H9 (cell line): ENCODE results near the gene AQP2. TPM values are rescaled to one million over a fixed set of nuclear protein-coding genes. Genes with fewer than 3 reads are reported as not detected.

Source experiments
- DNase-seq: peaks from one replicate; pipeline ENCODE4 v3.0.0-alpha.2; 2017
- H2AFZ ChIP-seq: one replicate; pipeline ENCODE4 v1.6.1; 2013; ENCODE audit warnings: mild to moderate bottlenecking, low read length, control low read depth, moderate library complexity
- H2AK5ac ChIP-seq: 2 replicates; pipeline ENCODE4 v1.6.1; 2013; ENCODE audit warnings: low read length, control low read depth, mixed read lengths; ENCODE audit not compliant: insufficient read length
- H2BK120ac ChIP-seq: one replicate; pipeline ENCODE4 v1.6.1; 2013; ENCODE audit warnings: low read depth, mild to moderate bottlenecking, low read length, control low read depth, inconsistent platforms; ENCODE audit not compliant: poor library complexity, severe bottlenecking
- H2BK12ac ChIP-seq: 2 replicates; pipeline ENCODE4 v1.6.1; 2013; ENCODE audit warnings: low read length, control low read depth, mixed read lengths, low read depth; ENCODE audit not compliant: insufficient read length
- H2BK15ac ChIP-seq: 2 replicates; pipeline ENCODE4 v1.6.1; 2013; ENCODE audit warnings: low read depth, low read length, control low read depth
- H2BK20ac ChIP-seq: one replicate; pipeline ENCODE4 v1.6.1; 2013; ENCODE audit warnings: low read depth, mild to moderate bottlenecking, low read length, control low read depth, inconsistent platforms; ENCODE audit not compliant: poor library complexity, severe bottlenecking
- H2BK5ac ChIP-seq: 2 replicates; pipeline ENCODE4 v1.6.1; 2013; ENCODE audit warnings: low read length, control low read depth, mixed read lengths; ENCODE audit not compliant: insufficient read length
- H3K14ac ChIP-seq: 2 replicates; pipeline ENCODE4 v1.6.1; 2013; ENCODE audit warnings: low read length, control low read depth; ENCODE audit not compliant: insufficient read depth
- H3K18ac ChIP-seq: 2 replicates; pipeline ENCODE4 v1.6.1; 2013; ENCODE audit warnings: low read depth, mild to moderate bottlenecking, mixed read lengths, low read length, control low read depth; ENCODE audit not compliant: insufficient read length
- H3K23ac ChIP-seq: 2 replicates; pipeline ENCODE4 v1.6.1; 2013; ENCODE audit warnings: low read length, control low read depth, mixed read lengths, low read depth; ENCODE audit not compliant: insufficient read length
- H3K23me2 ChIP-seq: 2 replicates; pipeline ENCODE4 v1.6.1; 2013; ENCODE audit warnings: low read depth, mild to moderate bottlenecking, mixed read lengths, low read length, control low read depth; ENCODE audit not compliant: insufficient read length, poor library complexity, severe bottlenecking
- H3K27ac ChIP-seq: 2 replicates; pipeline ENCODE4 v1.5.1; 2013; ENCODE audit warnings: low read length, control low read depth, mixed read lengths, low read depth; ENCODE audit not compliant: insufficient read length
- H3K27me3 ChIP-seq: 2 replicates; pipeline ENCODE4 v1.6.1; 2013; ENCODE audit warnings: low read length, control low read depth, inconsistent platforms; ENCODE audit not compliant: insufficient read depth
- H3K4ac ChIP-seq: 2 replicates; pipeline ENCODE4 v1.6.1; 2013; ENCODE audit warnings: low read depth, mild to moderate bottlenecking, control low read depth, inconsistent platforms, low read length, moderate library complexity
- H3K4me1 ChIP-seq: 2 replicates; pipeline ENCODE4 v1.6.1; 2013; ENCODE audit warnings: low read length, control low read depth, inconsistent platforms; ENCODE audit not compliant: insufficient read depth
- H3K4me2 ChIP-seq: 2 replicates; pipeline ENCODE4 v1.6.1; 2013; ENCODE audit warnings: low read length, control low read depth, mixed read lengths; ENCODE audit not compliant: insufficient read length, insufficient read depth
- H3K56ac ChIP-seq: 2 replicates; pipeline ENCODE4 v1.6.1; 2013; ENCODE audit warnings: low read depth, mild to moderate bottlenecking, mixed read lengths, low read length, control low read depth; ENCODE audit not compliant: insufficient read length
- H3K79me1 ChIP-seq: 2 replicates; pipeline ENCODE4 v1.6.1; 2013; ENCODE audit warnings: low read depth, mild to moderate bottlenecking, moderate library complexity, low read length, control low read depth, inconsistent platforms; ENCODE audit not compliant: insufficient read depth, poor library complexity, severe bottlenecking
- H3K79me2 ChIP-seq: 2 replicates; pipeline ENCODE4 v1.6.1; 2013; ENCODE audit warnings: low read length, control low read depth, inconsistent platforms; ENCODE audit not compliant: insufficient read depth
- H3K9ac ChIP-seq: 2 replicates; pipeline ENCODE4 v1.6.1; 2013; ENCODE audit warnings: low read length, control low read depth, mixed read lengths; ENCODE audit not compliant: insufficient read length; ENCODE audit errors: extremely low read depth
- H3K9me3 ChIP-seq: one replicate; pipeline ENCODE4 v1.6.1; 2013; ENCODE audit warnings: low read depth, low read length, inconsistent platforms; ENCODE audit not compliant: control insufficient read depth
- H3T11ph ChIP-seq: one replicate; pipeline ENCODE4 v1.6.1; 2013; ENCODE audit warnings: mild to moderate bottlenecking, low read length, control low read depth, inconsistent platforms
- H4K20me1 ChIP-seq: one replicate; pipeline ENCODE4 v1.6.1; 2013; ENCODE audit not compliant: control insufficient read depth, insufficient read length, insufficient read depth
- H4K5ac ChIP-seq: 2 replicates; pipeline ENCODE4 v1.6.1; 2013; ENCODE audit warnings: low read depth, mild to moderate bottlenecking, mixed read lengths, low read length, control low read depth; ENCODE audit not compliant: insufficient read length
- H4K8ac ChIP-seq: replicated peaks from 2 replicates; pipeline ENCODE4 v1.6.1; 2013; ENCODE audit warnings: low read length, control low read depth, mixed read lengths, low read depth; ENCODE audit not compliant: insufficient read length
- H4K91ac ChIP-seq: 2 replicates; pipeline ENCODE4 v1.6.1; 2013; ENCODE audit warnings: low read depth, mild to moderate bottlenecking, moderate library complexity, mixed read lengths, low read length, control low read depth; ENCODE audit not compliant: insufficient read length
- H3K27ac Mint-ChIP-seq, 3 experiments: 2 replicates in 2 of 3; 3 replicates in 1 of 3; pipeline ENCODE4 v1.8.0; 2020 to 2021; ENCODE audit warnings: mixed read lengths in 3 of 3, mild to moderate bottlenecking in 1 of 3, moderate library complexity in 1 of 3
- H3K27me3 Mint-ChIP-seq: 2 replicates; pipeline ENCODE4 v1.8.0; 2021; ENCODE audit warnings: low read depth, mild to moderate bottlenecking, moderate library complexity, mixed read lengths
- H3K36me3 Mint-ChIP-seq, 3 experiments: 2 replicates in 2 of 3; 3 replicates in 1 of 3; pipeline ENCODE4 v1.8.0; 2020 to 2021; ENCODE audit warnings: low read depth in 3 of 3, mixed read lengths in 3 of 3; ENCODE audit not compliant: insufficient read depth in 1 of 3
- H3K4me1 Mint-ChIP-seq, 2 experiments: 2 replicates each; pipeline ENCODE4 v1.8.0; 2020; ENCODE audit warnings: mixed read lengths in 2 of 2
- H3K4me3 Mint-ChIP-seq, 2 experiments: 2 replicates in 1 of 2; 3 replicates in 1 of 2; pipeline ENCODE4 v1.8.0; 2020 to 2021; ENCODE audit warnings: mild to moderate bottlenecking in 2 of 2, mixed read lengths in 2 of 2, moderate library complexity in 1 of 2
- H3K9me3 Mint-ChIP-seq, 2 experiments: 2 replicates in 1 of 2; 3 replicates in 1 of 2; pipeline ENCODE4 v1.8.0; 2020; ENCODE audit warnings: mild to moderate bottlenecking in 2 of 2, mixed read lengths in 2 of 2, moderate library complexity in 1 of 2
- CTCF ChIP-seq: fragments of 200-600 bp; sonication (generic); conservative IDR thresholded peaks from 3 replicates; pipeline ENCODE4 v1.8.0; 2021; ENCODE audit warnings: antibody characterized with exemption, mild to moderate bottlenecking
- WGBS: extraction: QIAGEN DNeasy Blood & Tissue Kit; methylation state at CpG from one replicate; pipeline ENCODE4 v1.1.7; 2013; ENCODE audit warnings: missing lambda C conversion rate, low lambda C conversion rate, mixed read lengths; ENCODE audit not compliant: insufficient read length; ENCODE audit errors: extremely low coverage; 5-methylcytosine and 5-hydroxymethylcytosine counted together
- long read RNA-seq: library from polyadenylated mRNA; unstranded; transcript quantifications from one replicate; pipeline ENCODE4 v2.0.0, GENCODE V29; 2020
- total RNA-seq: library from RNA; stranded (reverse); gene quantifications from 2 replicates; pipeline ENCODE4 v1.2.1, GENCODE V29; 2021

The AQP2 gene
- not detected in 2 replicates for total RNA-seq
- long read RNA-seq: 0 reads

GRCh38 chr12:49950273-49951251 is at the start of gene AQP2:
Gene AQP2 (plus strand): TSS chr12:49950737. CDS start chr12:49950831, 94 bp downstream.
- Histone ChIP-seq H3K56ac (no peak within 1 kb of the TSS), H3K27me3 (no peaks in the 10 kb centered on the region)

More at GRCh38 chr12:49950273-49951251, at the start of gene AQP2:
- Histone ChIP-seq H4K8ac (no peak within 1 kb of the TSS), H2AK5ac (no peak within 1 kb of the TSS), H3K14ac (no peak within 1 kb of the TSS), H4K91ac (no peak within 1 kb of the TSS), H2AFZ (no peak within 1 kb of the TSS), H3K9ac (no peak within 1 kb of the TSS), H2BK12ac (no peak within 1 kb of the TSS), H3K9me3 (no peaks in the 10 kb centered on the region), H2BK20ac (no peak within 1 kb of the TSS), H3K79me2 (no peaks in the 10 kb centered on the region), H2BK5ac (no peak within 1 kb of the TSS), H2BK120ac (no peak within 1 kb of the TSS), H4K20me1 (no peaks in the 10 kb centered on the region), H2BK15ac (no peak within 1 kb of the TSS), H3K18ac (no peak within 1 kb of the TSS), H3K79me1 (no peaks in the 10 kb centered on the region), H3K27ac (no peak within 1 kb of the TSS), H3K4ac (no peak within 1 kb of the TSS), H3K23me2 (peaks cover 2% of the 10 kb centered on the region), H3T11ph (no peak within 1 kb of the TSS), H4K5ac (no peak within 1 kb of the TSS), H3K23ac (no peak within 1 kb of the TSS), H3K4me1 (no peaks in the 10 kb centered on the region; the same call in 1 of the 2 replicates), H3K4me2 (no peak within 1 kb of the TSS)
- DNase-seq: no peak
- peaks cover 12% of the 10 kb centered on the region for H3K27me3 Mint-ChIP-seq
- H3K36me3 Mint-ChIP-seq: no peaks in the 10 kb centered on the region
- peak within 1 kb of the TSS in 2 of 3 experiments; percentile 69 to 82; a peak in 2 of 7 replicates for H3K27ac Mint-ChIP-seq
- no peaks in the 10 kb centered on the region for H3K9me3 Mint-ChIP-seq
- no CpG with 5 or more reads among the region's 32 CpGs for WGBS
- peaks cover 25 to 28% of the 10 kb centered on the region in 2 experiments for H3K4me1 Mint-ChIP-seq
- TF ChIP-seq CTCF: no peak
- H3K4me3 Mint-ChIP-seq: no peak within 1 kb of the TSS
